OCI-LY3 (cell line): ENCODE data around the gene KANK4.

Experiments used
- EZH2phosphoT487 ChIP-seq: fragments of 200-600 bp; shearing (Covaris generic); IDR thresholded peaks from 2 replicates; pipeline ENCODE4 v1.6.1; 2018; ENCODE audit warnings: antibody characterized with exemption, mixed run types, low read depth
- TF ChIP-seq, protein P1 (sequence below): fragments of 200-600, 300-600 bp; sonication (generic); IDR thresholded peaks from 2 replicates; pipeline ENCODE4 v1.5.1; 2014; ENCODE audit warnings: antibody characterized with exemption, low read length, low read depth

DNA sequence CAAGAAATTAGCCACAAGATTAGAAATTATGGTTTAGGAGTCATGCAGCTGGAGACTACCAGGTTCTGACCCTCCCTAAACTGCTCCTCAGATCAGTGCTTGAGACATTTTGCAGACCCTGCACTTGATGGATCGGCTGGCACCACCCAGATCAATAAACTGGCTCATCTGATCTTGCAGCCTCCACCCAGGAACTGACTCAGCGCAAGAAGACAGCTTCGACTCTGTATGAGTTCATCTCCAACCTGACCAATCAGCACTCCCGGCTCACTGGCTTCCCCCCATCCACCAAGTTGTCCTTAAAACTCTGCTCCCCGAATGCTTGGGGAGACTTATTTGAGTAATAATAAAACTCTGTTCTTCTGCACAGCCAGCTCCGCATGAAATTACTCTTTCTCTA, 84.5 kb downstream of the KANK4 start:
- TF ChIP-seq, protein P1, sequence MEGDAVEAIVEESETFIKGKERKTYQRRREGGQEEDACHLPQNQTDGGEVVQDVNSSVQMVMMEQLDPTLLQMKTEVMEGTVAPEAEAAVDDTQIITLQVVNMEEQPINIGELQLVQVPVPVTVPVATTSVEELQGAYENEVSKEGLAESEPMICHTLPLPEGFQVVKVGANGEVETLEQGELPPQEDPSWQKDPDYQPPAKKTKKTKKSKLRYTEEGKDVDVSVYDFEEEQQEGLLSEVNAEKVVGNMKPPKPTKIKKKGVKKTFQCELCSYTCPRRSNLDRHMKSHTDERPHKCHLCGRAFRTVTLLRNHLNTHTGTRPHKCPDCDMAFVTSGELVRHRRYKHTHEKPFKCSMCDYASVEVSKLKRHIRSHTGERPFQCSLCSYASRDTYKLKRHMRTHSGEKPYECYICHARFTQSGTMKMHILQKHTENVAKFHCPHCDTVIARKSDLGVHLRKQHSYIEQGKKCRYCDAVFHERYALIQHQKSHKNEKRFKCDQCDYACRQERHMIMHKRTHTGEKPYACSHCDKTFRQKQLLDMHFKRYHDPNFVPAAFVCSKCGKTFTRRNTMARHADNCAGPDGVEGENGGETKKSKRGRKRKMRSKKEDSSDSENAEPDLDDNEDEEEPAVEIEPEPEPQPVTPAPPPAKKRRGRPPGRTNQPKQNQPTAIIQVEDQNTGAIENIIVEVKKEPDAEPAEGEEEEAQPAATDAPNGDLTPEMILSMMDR = no peak
- no peak for TF ChIP-seq EZH2phosphoT487
